HCT116 (cell line): ENCODE data around the gene CS. TPM values are rescaled to one million over a fixed set of nuclear protein-coding genes. Genes with fewer than 3 reads are reported as not detected.

Experiments used
- ATAC-seq: fragments of 200-7000 bp; cut with Tn5 transposase; 2 replicates; pipeline ENCODE4 v1.9.1; 2020; ENCODE audit warnings: mild to moderate bottlenecking, moderate library complexity
- BruUV-seq: library from RNA; stranded (reverse); fragments of 400-500 nt; replicated peaks from 2 replicates; lab custom pipeline; 2021; lab: Mats Ljungman, UMichigan
- CTCF ChIA-PET: fragments of 300-600 bp; sonication (Branson Sonifier 250); formaldehyde crosslinking; loops from one replicate; lab custom pipeline; 2021; ENCODE audit warnings: antibody characterized with exemption; lab: Charles Lee
- POLR2A ChIA-PET: fragments of 300-600, 350-600 bp; sonication (Branson Sonifier 250); formaldehyde crosslinking; loops from one replicate; lab custom pipeline; 2021; ENCODE audit warnings: antibody characterized with exemption; lab: Charles Lee
- RAD21 ChIA-PET, 2 experiments: fragments of 300-600 bp; sonication (Branson Sonifier 250); formaldehyde crosslinking; loops; one replicate each; lab custom pipeline; 2023; ENCODE audit warnings: low total read pairs in 2 of 2; ENCODE audit not compliant: uncharacterized antibody in 2 of 2, unreplicated experiment in 2 of 2, low non-redundant PET in 1 of 2; lab: Charles Lee
- DNase-seq: peaks from one replicate; pipeline ENCODE4 v3.0.0-alpha.2; 2010; ENCODE audit warnings: low read depth, low spot score
- H2AFZ ChIP-seq: fragments of 200-600 bp; shearing (Covaris generic), sonication (generic); 2 replicates; pipeline ENCODE4 v1.6.1; 2017; ENCODE audit warnings: low read depth, mixed run types, mixed read lengths, antibody characterized with exemption, low read length; ENCODE audit not compliant: poor library complexity, severe bottlenecking
- H3K27ac ChIP-seq: 2 replicates; pipeline ENCODE4 v1.5.1; 2012; ENCODE audit warnings: low read depth, low read length
- H3K27me3 ChIP-seq: fragments of 200-600 bp; sonication (generic); 2 replicates; pipeline ENCODE4 v1.6.1; 2016; ENCODE audit warnings: mixed run types, low read length, mixed read lengths; ENCODE audit not compliant: insufficient read depth
- H3K36me3 ChIP-seq, 2 experiments: fragments of 200-500 bp in 1 of 2; fragments of 200-600 bp in 1 of 2; sonication (Bioruptor generic) in 1 of 2; sonication (generic) in 1 of 2; 2 replicates each; pipeline versions ENCODE4 v1.5.1 to v1.6.1; 2014 to 2016; ENCODE audit warnings: low read length in 2 of 2, inconsistent platforms in 1 of 2, mixed read lengths in 1 of 2, mixed run types in 1 of 2; ENCODE audit not compliant: insufficient read depth in 2 of 2, control insufficient read depth in 1 of 2
- H3K4me1 ChIP-seq, 2 experiments: fragments of 200-600 bp in 1 of 2; sonication (generic) in 1 of 2; 2 replicates each; pipeline versions ENCODE4 v1.5.1 to v1.6.1; 2012 to 2017; ENCODE audit warnings: low read length in 2 of 2, inconsistent platforms in 1 of 2, mild to moderate bottlenecking in 1 of 2, mixed read lengths in 1 of 2, mixed run types in 1 of 2, moderate library complexity in 1 of 2; ENCODE audit not compliant: insufficient read depth in 2 of 2, control insufficient read depth in 1 of 2
- H3K4me2 ChIP-seq: fragments of 200-600 bp; sonication (generic); 2 replicates; pipeline ENCODE4 v1.6.1; 2017; ENCODE audit warnings: mixed run types, low read length, mixed read lengths
- H3K4me3 ChIP-seq, 2 experiments: fragments of 200-600 bp in 1 of 2; sonication (generic) in 1 of 2; replicated peaks in 1 of 2; 2 replicates each; pipeline ENCODE4 v1.5.1; 2011 to 2016; ENCODE audit warnings: low read length in 2 of 2, control low read depth in 1 of 2, low read depth in 1 of 2, mild to moderate bottlenecking in 1 of 2, mixed read lengths in 1 of 2, mixed run types in 1 of 2
- H3K79me2 ChIP-seq: fragments of 200-600 bp; sonication (generic); 2 replicates; pipeline ENCODE4 v1.6.1; 2017; ENCODE audit warnings: mild to moderate bottlenecking, mixed run types, low read length, moderate library complexity, mixed read lengths; ENCODE audit not compliant: insufficient read depth
- H3K9ac ChIP-seq: fragments of 200-600 bp; sonication (generic); 2 replicates; pipeline ENCODE4 v1.6.1; 2016; ENCODE audit warnings: low read length, mixed read lengths
- H3K9me2 ChIP-seq: fragments of 200-600 bp; sonication (generic), shearing (Covaris generic); 2 replicates; pipeline ENCODE4 v1.6.1; 2017; ENCODE audit warnings: mixed run types, mild to moderate bottlenecking, moderate library complexity; ENCODE audit not compliant: insufficient read depth
- H3K9me3 ChIP-seq, 2 experiments: fragments of 200-500 bp in 1 of 2; fragments of 200-600 bp in 1 of 2; sonication (Bioruptor generic) in 1 of 2; sonication (generic) in 1 of 2; 2 replicates each; pipeline ENCODE4 v1.6.1; 2014 to 2017; ENCODE audit warnings: low read length in 2 of 2, mixed read lengths in 2 of 2, inconsistent platforms in 1 of 2, low read depth in 1 of 2, mild to moderate bottlenecking in 1 of 2, mixed run types in 1 of 2, moderate library complexity in 1 of 2; ENCODE audit not compliant: control insufficient read depth in 1 of 2, insufficient read depth in 1 of 2
- H4K20me1 ChIP-seq: fragments of 200-600 bp; sonication (generic), shearing (Covaris generic); 2 replicates; pipeline ENCODE4 v1.6.1; 2017; ENCODE audit warnings: mixed run types, mild to moderate bottlenecking, moderate library complexity; ENCODE audit not compliant: insufficient read depth
- ATF3 ChIP-seq: IDR thresholded peaks from 2 replicates; pipeline ENCODE4 v1.6.1; 2012
- CBX3 ChIP-seq: IDR thresholded peaks from 2 replicates; pipeline ENCODE4 v1.6.1; 2012; ENCODE audit warnings: low read depth
- EZH2phosphoT487 ChIP-seq: fragments of 200-600 bp; IDR thresholded peaks from 2 replicates; pipeline ENCODE4 v1.6.1; 2018; ENCODE audit warnings: antibody characterized with exemption, borderline replicate concordance
- FOSL1 ChIP-seq: IDR thresholded peaks from 2 replicates; pipeline ENCODE4 v1.6.1; 2012; ENCODE audit warnings: low read depth
- POLR2A ChIP-seq: IDR thresholded peaks from 2 replicates; pipeline ENCODE4 v1.7.0; 2011; ENCODE audit warnings: borderline replicate concordance; ENCODE audit not compliant: insufficient read depth, insufficient read length; ENCODE audit errors: extremely low read depth
- POLR2AphosphoS5 ChIP-seq: IDR thresholded peaks from 2 replicates; pipeline ENCODE4 v1.6.1; 2011; ENCODE audit warnings: mild to moderate bottlenecking, low read depth, low read length, moderate library complexity
- RAD21 ChIP-seq: IDR thresholded peaks from 2 replicates; pipeline ENCODE4 v1.6.1; 2012; ENCODE audit warnings: low read depth, mild to moderate bottlenecking
- SP1 ChIP-seq: IDR thresholded peaks from 2 replicates; pipeline ENCODE4 v1.6.1; 2012; ENCODE audit warnings: low read depth
- TCF7L2 ChIP-seq: IDR thresholded peaks from 2 replicates; pipeline ENCODE4 v1.7.0; 2011; ENCODE audit warnings: borderline replicate concordance, inconsistent platforms; ENCODE audit not compliant: insufficient read depth, insufficient read length; ENCODE audit errors: extremely low read depth
- ZBTB33 ChIP-seq: IDR thresholded peaks from 2 replicates; pipeline ENCODE4 v1.6.1; 2011; ENCODE audit warnings: mild to moderate bottlenecking, low read length, moderate library complexity; ENCODE audit not compliant: insufficient replicate concordance; ENCODE audit errors: extremely low read depth
- ZFX ChIP-seq: fragments of 450-650 bp; IDR thresholded peaks from 2 replicates; pipeline ENCODE4 v1.6.1; 2017
- ZNF274 ChIP-seq: fragments of 200-500 bp; sonication (Bioruptor generic); IDR thresholded peaks from 2 replicates; pipeline ENCODE4 v1.6.1; 2014; ENCODE audit warnings: mild to moderate bottlenecking, low read depth, low read length, inconsistent platforms
- intact Hi-C: fragments of 100-400 bp; cut with micrococcal nuclease; formaldehyde crosslinking; loops from 2 replicates; pipeline ENCODE4 v1.10.0; 2022
- total RNA-seq: library from RNA; stranded (reverse); gene quantifications from one replicate; pipeline ENCODE4 v1.2.1, GENCODE V29; 2021; ENCODE audit not compliant: unreplicated experiment

The CS gene
- total RNA-seq, 1 experiment from 2014 or later = 270 TPM

- Histone ChIP-seq H3K27me3 (no peaks in the 10 kb centered on the region), H3K9me3 (no peaks in the 10 kb centered on the region), H3K36me3 (peaks cover 28 to 38% of the 10 kb centered on the region in 2 experiments), H3K9me2 (no peaks in the 10 kb centered on the region)
- no TSS peak for BruUV-seq
- DNase-seq = no peak
- TF ChIP-seq TCF7L2 = no peak
- TF ChIP-seq RAD21 = no peak
- TF ChIP-seq ZNF274 = no peak
- no peak for TF ChIP-seq CBX3
- no peak for TF ChIP-seq POLR2AphosphoS5
- no peak for TF ChIP-seq FOSL1
- TF ChIP-seq POLR2A = no peak
- TF ChIP-seq ZBTB33 = no peak
- TF ChIP-seq EZH2phosphoT487 = no peak
- TF ChIP-seq ZFX = no peak
- TF ChIP-seq SP1 = no peak
- no peak for TF ChIP-seq ATF3
- TF ChIP-seq, all 23 proteins: peak for 0
- Histone ChIP-seq H3K4me3 (no peak overlapping the region), H2AFZ (no peak overlapping the region), H3K27ac (no peak overlapping the region), H3K4me1 (no peaks in the 10 kb centered on the region), H4K20me1 (no peaks in the 10 kb centered on the region), H3K79me2 (no peaks in the 10 kb centered on the region), H3K4me2 (no peak overlapping the region), H3K9ac (no peak overlapping the region)
- CTCF ChIA-PET = no interaction called here
- intact Hi-C loops = no loop called here
- RAD21 ChIA-PET = no interaction called here
- ATAC-seq = no peak
- POLR2A ChIA-PET = no interaction called here
These were observed 58.5 kb downstream of the CS start for GRCh38 chr12:56241424-56242303.
